Measurements from ENCODE around the gene MBNL2.

MBNL2 gene, protein sequence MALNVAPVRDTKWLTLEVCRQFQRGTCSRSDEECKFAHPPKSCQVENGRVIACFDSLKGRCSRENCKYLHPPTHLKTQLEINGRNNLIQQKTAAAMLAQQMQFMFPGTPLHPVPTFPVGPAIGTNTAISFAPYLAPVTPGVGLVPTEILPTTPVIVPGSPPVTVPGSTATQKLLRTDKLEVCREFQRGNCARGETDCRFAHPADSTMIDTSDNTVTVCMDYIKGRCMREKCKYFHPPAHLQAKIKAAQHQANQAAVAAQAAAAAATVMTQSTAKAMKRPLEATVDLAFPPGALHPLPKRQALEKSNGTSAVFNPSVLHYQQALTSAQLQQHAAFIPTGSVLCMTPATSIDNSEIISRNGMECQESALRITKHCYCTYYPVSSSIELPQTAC

DNA sequence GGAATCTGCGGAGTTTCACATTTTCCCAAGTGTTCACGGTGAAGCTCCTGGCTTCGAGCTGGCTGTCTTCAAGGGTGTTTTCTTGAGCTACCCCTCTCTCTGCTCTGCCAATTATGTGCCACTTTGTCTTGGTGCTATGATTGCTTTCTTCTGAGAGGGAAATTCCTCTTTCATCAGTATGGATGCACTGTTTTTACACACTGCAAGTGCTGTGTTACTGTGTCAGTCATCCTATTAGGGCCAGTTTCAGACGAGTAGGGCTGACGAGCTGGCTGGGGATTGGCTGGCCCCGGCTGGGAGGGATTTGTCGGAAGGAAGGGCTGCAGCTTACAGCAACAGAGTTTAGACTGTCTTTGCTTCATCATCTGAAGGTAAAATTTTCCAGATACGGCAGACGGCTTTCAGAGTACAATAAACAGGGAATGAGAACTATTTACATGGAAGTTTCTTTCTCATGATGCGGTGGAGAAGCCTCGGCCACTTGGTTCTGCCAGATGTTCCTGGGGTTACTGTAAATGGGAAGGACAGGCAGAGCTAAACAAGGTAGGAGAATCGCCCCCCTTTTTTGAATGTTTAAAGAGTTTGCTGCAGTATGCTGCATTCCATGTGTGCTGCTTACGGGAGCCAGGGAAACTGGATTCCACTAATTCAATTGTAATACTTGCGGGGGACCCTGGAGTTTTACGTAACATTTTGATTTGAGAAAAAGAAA, at the start of gene MBNL2:
Gene MBNL2 (plus strand): TSS at position 345 of the 712 bp plus-strand sequence. CDS start 53,903 bp downstream, outside the sequence.
- in situ Hi-C loops (cut with MboI; ENCODE audit: low pct_unique_long_range_greater_than_20kb, low sequenced_read_pairs): loop anchor here (25.0 kb wide), 1 partner anchor 90 kb away; no protein-coding TSS in a partner anchor

DNA sequence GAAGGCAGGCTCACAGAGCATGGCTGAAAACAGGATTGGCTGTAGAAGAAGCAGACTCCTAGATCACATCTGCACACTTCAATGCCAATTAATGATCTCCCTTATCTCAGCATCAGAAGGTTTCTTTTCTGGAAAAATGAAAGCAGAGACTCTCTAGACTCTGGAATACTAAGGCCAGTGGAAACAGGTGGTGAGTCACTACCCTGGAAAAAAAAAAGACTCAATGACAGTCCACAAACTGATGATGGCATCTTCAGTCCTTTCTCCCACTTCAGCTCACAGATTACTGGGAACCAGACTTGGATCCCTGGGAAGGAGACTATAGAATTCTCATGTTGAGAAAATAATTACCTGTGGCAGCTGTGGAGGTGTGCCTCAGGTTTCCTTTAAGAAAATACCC, 47.5 kb upstream of the MBNL2 start:
- DNase-seq: no peak
- in situ Hi-C loops (cut with MboI; ENCODE audit: low pct_unique_long_range_greater_than_20kb, low sequenced_read_pairs): no loop called here

More for the DNA sequence above, at the start of gene MBNL2:
- DNase-seq: peak; percentile 91

DNA sequence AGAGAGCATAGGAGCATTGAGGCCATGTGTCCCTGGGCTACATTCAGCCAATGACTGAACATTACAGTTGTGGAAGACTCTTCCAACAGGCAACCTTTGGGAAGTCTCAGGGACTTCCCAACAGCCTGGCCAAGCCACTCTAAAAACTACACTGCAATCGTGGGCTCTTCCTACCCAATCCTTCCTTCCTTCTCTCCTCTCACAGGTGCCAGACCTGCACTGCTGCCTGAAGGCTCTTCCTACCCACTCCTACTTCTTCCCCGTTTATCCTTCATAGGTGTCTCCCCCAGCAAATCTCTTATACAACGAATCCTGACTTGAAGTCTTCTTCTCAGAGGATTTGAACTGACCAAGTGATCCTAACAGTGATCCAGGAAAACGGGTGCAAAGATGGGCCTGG, 47.1 kb upstream of the MBNL2 start:
- in situ Hi-C loops (cut with MboI; ENCODE audit: low pct_unique_long_range_greater_than_20kb, low sequenced_read_pairs): no loop called here

DNA sequence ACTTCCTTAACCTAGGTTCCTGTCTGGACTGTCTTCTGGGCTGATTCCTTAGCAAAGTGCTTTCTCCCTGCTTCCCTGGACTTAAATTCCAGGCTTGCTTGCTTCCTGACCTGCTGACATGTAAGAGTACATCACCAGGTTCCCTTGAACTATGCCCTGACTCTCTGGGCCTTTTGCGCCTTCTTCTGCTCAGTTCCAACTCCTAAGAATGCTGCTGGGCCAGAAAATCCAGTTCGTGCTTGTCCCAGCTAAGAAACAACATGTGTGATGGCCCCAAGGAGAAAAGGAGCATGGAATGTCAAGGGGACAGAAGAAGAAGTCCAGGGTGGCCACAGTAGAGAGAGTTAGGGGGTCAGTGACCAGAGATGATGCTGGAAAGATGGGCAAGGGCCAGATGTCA, 42.6 kb upstream of the MBNL2 start:
- in situ Hi-C loops (cut with MboI; ENCODE audit: low pct_unique_long_range_greater_than_20kb, low sequenced_read_pairs): no loop called here
- no peak for DNase-seq

More for the DNA sequence above, 47.1 kb upstream of the MBNL2 start:
- DNase-seq: no peak

DNA sequence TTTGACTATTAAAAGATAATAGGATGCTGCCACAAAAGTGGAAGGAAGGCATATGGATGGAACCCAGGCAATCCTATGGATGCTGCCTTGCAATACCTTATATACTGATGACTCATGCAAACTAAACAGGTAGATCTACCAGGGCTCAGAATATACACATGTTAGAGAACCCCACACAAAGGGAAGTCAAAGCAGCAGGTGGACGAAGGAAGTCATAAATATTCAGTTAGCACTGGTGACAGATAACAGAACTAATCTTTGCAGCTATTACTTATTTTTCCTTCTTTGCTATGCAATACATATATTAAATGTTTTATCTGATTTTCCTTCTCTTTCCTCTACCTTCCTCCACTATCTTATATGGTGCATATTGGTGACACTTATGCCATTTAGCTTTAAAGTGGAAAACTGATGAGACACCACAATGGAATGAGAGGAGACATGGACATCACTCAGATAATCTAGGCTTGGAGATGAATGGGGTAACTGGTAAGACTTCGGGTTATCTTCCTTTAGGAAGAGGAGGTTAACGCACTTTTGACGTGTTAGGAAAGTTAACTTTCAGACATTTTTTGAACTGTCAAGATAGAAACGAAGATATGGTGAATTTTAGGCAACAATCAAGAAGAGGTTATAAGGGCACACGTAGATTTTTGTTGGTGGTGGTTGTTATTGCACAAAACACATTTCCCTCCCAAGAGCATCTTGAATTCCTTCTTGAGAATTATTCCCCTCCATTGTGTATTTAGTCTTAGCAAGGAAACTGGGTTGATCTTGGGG, 39.8 kb upstream of the MBNL2 start:
- no peak for DNase-seq
- in situ Hi-C loops (cut with MboI; ENCODE audit: low pct_unique_long_range_greater_than_20kb, low sequenced_read_pairs): no loop called here

DNA sequence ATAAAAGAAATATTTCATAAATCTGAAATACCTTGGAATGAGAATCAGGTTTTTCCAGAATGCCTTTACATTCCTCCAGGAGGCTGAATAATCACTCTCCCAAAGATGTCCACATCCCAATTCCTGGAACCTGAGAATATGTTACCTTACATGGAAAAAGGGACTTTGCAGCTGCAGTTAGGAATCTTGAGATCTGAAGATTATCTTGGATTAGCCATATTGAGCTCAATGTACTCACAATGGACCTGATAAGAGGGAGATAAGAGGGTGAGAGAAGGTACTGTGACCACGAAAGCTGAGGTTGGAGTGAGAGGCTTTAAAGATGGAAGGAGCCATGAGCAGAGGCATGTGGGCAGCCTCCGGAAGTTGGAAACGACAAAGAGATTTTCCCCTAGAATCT, 36.8 kb upstream of the MBNL2 start:
- in situ Hi-C loops (cut with MboI; ENCODE audit: low pct_unique_long_range_greater_than_20kb, low sequenced_read_pairs): no loop called here
- DNase-seq: no peak

DNA sequence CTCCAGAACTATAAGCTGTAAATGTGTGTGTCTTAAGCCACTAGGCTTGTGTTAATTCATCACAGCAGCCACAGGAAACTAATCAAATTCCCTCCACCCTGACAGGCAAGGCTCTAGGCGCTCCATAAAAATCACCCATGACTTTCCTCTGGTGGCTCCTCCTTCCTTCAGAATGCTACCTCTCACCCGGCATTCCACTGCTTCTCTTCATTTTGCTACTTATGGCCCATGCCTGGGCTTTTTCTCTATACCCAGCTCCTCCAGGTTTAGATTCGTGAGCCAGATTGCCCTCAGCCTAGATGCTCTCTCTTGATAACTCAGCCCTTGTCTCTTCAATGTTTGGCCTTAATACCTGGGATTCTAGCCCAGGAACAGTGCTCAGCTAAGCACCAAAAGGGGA, 36.4 kb upstream of the MBNL2 start:
- DNase-seq: no peak
- in situ Hi-C loops (cut with MboI; ENCODE audit: low pct_unique_long_range_greater_than_20kb, low sequenced_read_pairs): no loop called here

DNA sequence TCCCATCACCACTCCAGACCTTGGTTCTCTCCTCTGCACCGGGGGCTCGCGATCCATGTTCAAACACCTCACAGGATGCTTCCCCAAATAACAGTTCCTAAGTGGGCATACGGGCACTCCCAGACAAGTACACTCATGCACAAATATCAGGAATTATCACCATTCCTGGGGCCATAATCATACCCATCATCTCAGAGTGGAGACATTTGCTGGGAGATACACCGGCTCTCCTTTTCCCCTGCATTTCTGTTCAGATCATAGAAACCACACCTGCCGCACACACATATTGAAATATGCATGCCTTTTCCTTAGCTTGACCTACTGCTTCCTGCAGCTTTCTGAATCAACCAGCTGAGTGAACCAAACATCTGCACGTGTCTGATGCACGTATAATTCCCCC, 33.9 kb upstream of the MBNL2 start:
- in situ Hi-C loops (cut with MboI; ENCODE audit: low pct_unique_long_range_greater_than_20kb, low sequenced_read_pairs): no loop called here
- no peak for DNase-seq

DNA sequence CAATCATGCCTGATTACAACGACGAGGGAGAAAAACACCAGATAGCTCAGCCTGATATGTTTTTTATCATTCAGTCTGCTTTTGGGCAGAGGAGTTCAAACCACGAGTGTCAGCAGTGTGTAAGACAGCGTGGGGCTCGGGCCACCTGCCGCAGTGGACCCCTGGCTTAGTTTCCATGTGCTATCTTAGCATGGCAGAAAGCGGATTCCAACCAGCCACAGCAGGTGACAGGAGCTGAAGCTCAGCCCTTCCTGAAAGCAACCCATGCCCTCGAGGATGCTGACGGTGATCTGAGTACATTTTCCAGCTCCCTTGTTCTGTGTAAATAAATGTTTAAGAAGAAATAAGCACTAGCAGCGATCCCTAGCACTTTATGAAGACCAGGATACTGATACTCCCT, 32.2 kb upstream of the MBNL2 start:
- no peak for DNase-seq
- in situ Hi-C loops (cut with MboI; ENCODE audit: low pct_unique_long_range_greater_than_20kb, low sequenced_read_pairs): no loop called here

DNA sequence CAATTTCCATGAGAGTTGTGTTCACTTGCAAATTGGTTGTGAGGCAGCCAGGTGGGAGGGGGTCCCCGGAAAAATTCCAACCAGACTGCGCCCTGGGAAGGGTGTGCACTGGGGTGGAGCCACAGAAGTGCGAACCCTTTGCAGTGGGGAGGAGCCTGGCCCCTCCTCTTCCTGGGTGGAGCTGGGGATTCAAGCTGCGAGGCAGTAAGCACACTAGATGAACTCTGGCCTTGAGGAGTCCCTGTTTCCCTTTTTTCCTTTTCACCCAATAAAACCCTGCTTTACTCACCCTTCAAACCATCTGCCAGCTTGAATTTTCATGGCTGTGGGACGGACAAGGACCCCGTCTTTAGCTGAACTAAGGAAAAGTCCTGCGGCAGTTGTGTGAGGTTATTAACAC, 31.0 kb upstream of the MBNL2 start:
- no peak for DNase-seq
- in situ Hi-C loops (cut with MboI; ENCODE audit: low pct_unique_long_range_greater_than_20kb, low sequenced_read_pairs): no loop called here

DNA sequence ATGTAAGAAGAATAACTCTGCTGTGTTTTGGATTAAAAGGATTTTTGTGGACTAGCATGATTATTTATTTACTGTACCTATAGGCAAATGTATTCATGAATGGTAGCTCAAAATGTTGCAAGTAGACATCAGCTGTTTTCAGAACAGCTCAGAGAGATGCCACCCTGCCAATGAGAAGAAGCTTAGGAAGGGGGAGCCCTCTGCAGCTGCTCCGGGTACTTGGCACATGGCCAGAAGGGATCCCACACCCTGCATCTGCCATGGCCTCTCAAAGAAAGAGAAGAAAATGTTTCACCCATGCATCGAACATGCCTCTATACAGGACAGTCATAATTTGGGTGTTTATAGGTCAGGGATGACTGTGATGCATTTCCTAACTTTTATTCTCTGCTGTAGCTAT, 30.5 kb upstream of the MBNL2 start:
- in situ Hi-C loops (cut with MboI; ENCODE audit: low pct_unique_long_range_greater_than_20kb, low sequenced_read_pairs): no loop called here
- DNase-seq: no peak

DNA sequence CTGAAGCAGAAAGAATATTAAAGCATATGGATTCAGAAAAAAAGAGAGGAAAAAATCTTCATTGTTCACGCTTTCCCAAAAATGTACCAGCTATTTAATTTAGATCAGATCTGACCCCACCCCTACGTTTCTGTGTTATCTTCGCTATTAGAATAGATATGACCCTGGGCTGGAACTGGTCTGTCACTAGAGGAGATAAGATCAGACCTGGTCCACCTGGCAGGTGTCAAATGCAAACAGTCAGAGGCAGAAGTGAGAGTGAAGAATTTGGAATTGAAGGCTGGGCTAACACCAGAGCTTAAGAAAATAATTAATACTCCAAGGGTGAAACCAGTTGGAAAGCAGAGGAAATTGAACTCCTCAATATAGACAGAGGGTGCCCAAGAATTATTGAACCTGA, 30.0 kb upstream of the MBNL2 start:
- no peak for DNase-seq
- in situ Hi-C loops (cut with MboI; ENCODE audit: low pct_unique_long_range_greater_than_20kb, low sequenced_read_pairs): no loop called here

DNA sequence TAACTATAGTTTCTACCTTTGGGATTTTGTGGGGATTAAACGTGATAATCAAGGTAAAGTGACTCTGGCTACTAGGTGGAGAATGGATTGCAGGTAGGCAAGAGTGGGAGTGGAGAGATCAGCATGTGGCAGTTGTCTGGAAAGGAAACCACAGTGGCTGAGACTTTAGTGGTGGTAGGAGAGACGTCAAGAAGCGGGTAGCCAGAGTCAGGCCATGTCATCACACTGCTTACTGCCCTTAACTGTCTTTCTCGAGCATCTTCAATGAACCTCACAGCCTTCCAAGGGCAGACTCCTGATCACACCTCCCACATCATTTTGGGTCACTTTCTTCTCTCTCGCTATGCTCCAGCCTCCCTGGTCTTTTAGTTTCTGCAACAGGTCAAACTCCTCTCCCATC, 28.6 kb upstream of the MBNL2 start:
- in situ Hi-C loops (cut with MboI; ENCODE audit: low pct_unique_long_range_greater_than_20kb, low sequenced_read_pairs): no loop called here
- no peak for DNase-seq

DNA sequence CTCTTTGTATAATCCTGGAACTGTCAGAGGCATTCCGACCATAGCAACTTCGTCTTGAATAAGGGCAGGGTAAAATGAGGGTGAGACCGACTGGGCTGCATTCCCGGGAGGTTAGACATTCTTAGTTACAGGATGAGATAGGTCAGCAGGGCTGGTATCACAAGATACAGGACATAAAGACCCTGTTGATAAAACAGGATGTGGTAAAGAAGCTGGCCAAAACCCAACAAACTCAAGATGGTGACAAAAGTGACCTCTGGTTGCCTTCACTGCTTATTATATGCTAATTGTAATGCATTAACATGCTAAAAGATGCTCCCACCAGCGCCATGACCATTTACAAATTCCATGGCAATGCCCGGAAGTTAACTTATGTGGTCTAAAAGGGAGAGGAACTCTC, 27.7 kb upstream of the MBNL2 start:
- DNase-seq: no peak
- in situ Hi-C loops (cut with MboI; ENCODE audit: low pct_unique_long_range_greater_than_20kb, low sequenced_read_pairs): no loop called here

DNA sequence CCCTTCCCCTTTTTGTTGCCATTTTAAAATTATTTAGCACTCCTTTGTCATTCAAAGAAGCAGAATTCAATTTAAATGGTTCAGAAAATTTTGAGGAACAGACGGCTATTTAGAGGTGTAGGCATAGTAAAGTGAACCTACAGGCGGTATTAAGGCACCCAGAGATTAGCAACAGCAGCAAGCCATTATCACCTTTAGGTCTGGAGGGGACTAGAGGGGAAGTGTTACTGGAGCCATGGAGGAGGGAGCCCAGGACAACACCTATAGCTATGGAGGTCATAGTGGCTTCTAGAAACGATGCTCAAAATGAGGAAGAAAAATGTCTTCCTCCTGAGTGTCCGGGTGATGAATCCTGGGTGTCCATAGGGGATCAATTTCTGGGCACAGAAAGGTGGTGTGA, 25.8 kb upstream of the MBNL2 start:
- in situ Hi-C loops (cut with MboI; ENCODE audit: low pct_unique_long_range_greater_than_20kb, low sequenced_read_pairs): no loop called here
- DNase-seq: no peak

DNA sequence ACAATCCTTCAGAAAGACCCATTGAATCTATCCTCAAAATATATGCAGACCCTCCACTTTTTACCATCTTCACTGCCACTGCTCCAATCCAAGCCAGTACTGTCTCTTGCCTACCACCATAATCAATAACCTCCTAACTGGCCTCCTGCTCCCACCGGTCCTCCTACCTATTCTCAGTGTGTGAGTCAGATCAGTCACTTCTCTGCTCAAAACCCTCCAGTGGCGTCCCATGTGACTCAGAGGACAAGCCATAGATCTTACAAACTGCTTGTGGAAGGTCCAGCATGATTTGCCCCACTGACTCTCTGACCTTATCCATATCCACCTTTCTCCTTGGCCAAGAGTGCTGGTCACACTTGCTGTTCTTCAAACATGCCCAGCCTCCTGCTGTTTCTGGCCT, 23.4 kb upstream of the MBNL2 start:
- in situ Hi-C loops (cut with MboI; ENCODE audit: low pct_unique_long_range_greater_than_20kb, low sequenced_read_pairs): no loop called here
- no peak for DNase-seq

DNA sequence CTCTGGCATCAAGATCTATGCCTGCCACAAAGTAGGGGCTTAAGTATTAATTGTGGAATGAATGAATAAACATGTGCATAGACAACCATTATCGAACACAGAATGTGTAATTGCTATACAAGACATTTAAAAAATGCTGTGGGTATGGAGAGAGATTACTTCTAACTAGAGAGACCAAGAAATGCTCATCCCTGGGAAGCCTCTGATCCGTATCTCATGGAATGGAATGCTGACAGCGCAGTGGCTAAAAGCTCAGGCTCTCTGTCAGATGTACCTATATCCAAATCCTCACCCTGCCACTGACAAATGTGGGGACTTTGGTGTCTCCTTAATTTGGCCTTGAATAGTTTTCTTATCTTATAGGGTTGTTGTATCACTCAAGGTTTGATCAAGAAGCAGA, 22.7 kb upstream of the MBNL2 start:
- DNase-seq: no peak
- in situ Hi-C loops (cut with MboI; ENCODE audit: low pct_unique_long_range_greater_than_20kb, low sequenced_read_pairs): no loop called here

DNA sequence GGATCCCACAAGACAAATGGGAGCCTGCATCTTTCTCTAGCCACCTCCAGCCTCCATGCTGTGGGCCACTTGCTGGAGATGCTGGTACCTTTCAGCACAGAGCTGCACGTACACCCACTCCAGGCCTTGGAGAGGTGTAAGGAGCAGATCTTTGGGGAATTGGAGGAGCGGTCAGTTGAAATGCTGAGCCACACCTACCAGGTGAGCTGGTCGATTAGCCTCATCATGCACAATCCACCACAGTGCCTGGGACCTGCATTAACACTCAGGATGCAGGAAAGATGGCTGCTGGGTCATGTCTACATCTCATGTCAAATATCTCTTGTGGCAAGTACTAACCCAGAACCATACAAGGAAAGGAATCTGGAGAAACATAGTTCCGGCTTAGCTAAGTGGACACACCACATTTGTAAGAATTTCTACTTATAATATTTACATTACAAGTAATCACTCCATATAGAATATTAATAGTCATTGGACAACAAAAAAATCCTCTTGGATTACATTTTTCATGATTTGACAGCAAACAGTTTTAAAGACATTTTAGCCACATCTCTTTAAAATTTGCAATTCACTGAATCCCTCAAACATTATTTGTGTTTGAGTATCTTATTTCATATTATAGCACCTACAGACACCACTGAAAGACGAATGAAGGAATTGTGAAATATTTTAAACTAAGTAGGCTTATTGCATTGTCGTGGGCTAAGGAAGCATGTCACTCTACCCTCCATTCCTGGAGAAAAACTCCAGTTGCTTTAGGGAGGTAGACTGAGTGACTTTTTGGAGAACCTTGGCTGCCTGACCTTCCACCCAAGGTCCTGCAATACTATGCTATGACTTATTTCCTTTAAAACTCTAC, 21.8 kb upstream of the MBNL2 start:
- in situ Hi-C loops (cut with MboI; ENCODE audit: low pct_unique_long_range_greater_than_20kb, low sequenced_read_pairs): loop anchor here (25.0 kb wide), 1 partner anchor 112 kb away; no protein-coding TSS in a partner anchor
- DNase-seq: no peak

DNA sequence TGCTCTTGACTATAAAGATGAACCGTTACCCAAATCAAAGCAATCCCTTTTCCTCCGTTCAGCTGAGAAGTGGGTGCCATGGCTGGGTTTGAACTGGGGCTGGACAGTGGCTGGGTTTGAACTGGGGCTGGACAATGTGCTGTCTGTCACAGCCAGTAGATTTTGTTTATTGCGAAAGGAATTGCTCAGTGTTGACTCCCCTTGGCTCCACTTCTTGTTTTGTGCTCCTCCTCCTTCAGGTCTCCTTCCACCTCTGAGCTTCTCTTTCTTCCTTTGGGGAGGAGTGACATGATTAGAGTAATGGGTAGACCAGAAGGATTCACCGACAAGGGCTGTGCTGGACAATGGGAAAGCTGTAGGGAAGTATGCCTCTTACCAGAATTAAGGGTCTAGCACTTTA, 19.4 kb upstream of the MBNL2 start:
- in situ Hi-C loops (cut with MboI; ENCODE audit: low pct_unique_long_range_greater_than_20kb, low sequenced_read_pairs): loop anchor here (25.0 kb wide), 1 partner anchor 110 kb away; no protein-coding TSS in a partner anchor
- no peak for DNase-seq

Data from KBM-7 (cell line).